B cell (primary cell): ENCODE data around the gene PRKACA. TPM values are rescaled to one million over a fixed set of nuclear protein-coding genes. Genes with fewer than 3 reads are reported as not detected.

Source experiments
- ATAC-seq: fragments of 200-7000 bp; cut with Tn5 transposase; one replicate; pipeline ENCODE4 v1.10.0; 2021; ENCODE audit warnings: low read depth, mild to moderate bottlenecking, moderate number of reproducible peaks, moderate library complexity
- CTCF ChIA-PET: fragments of 350-600 bp; sonication (Branson Sonifier 250); formaldehyde crosslinking; loops from one replicate; lab custom pipeline; 2021; ENCODE audit warnings: antibody characterized with exemption, inconsistent platforms; lab: Charles Lee
- POLR2A ChIA-PET: fragments of 350-600 bp; sonication (Branson Sonifier 250); formaldehyde crosslinking; loops from one replicate; lab custom pipeline; 2021; ENCODE audit warnings: antibody characterized with exemption; lab: Charles Lee
- DNase-seq: peaks from one replicate; pipeline ENCODE4 v3.0.0; 2013
- H2AFZ ChIP-seq: 2 replicates; pipeline ENCODE4 v1.6.1; 2012; ENCODE audit warnings: mild to moderate bottlenecking, low read depth, low read length; ENCODE audit not compliant: insufficient read depth, poor library complexity, severe bottlenecking
- H3K27ac ChIP-seq, 2 donors: 1 replicate in 1 of 2; 2 replicates in 1 of 2; pipeline ENCODE4 v1.5.1; 2012 to 2013; ENCODE audit warnings: low read length in 2 of 2, mild to moderate bottlenecking in 2 of 2, moderate library complexity in 1 of 2
- H3K27me3 ChIP-seq, 4 experiments: fragments of 200-600 bp in 1 of 4; sonication (generic) in 1 of 4; replicated peaks in 1 of 4; 1 replicate in 2 of 4; 2 replicates in 2 of 4; pipeline versions ENCODE4 v1.6.1 to v1.7.0; 2013 to 2016; ENCODE audit warnings: low read length in 3 of 4, mild to moderate bottlenecking in 2 of 4, mixed read lengths in 1 of 4, moderate library complexity in 1 of 4; ENCODE audit not compliant: insufficient read depth in 4 of 4, control insufficient read depth in 3 of 4; ENCODE audit errors: control extremely low read depth in 1 of 4
- H3K36me3 ChIP-seq, 2 experiments: replicated peaks in 1 of 2; 1 replicate in 1 of 2; 2 replicates in 1 of 2; pipeline versions ENCODE4 v1.6.1 to v1.7.1; 2013; ENCODE audit warnings: low read length in 1 of 2; ENCODE audit not compliant: insufficient read depth in 2 of 2, control insufficient read depth in 1 of 2; ENCODE audit errors: control extremely low read depth in 1 of 2, extremely low read depth in 1 of 2
- H3K4me1 ChIP-seq, 2 donors: fragments of 200-600 bp in 1 of 2; sonication (generic) in 1 of 2; 1 replicate in 1 of 2; 2 replicates in 1 of 2; pipeline versions ENCODE4 v1.5.1 to v1.6.1; 2013 to 2017; ENCODE audit warnings: low read length in 2 of 2; ENCODE audit not compliant: control insufficient read depth in 2 of 2, insufficient read depth in 2 of 2
- H3K4me2 ChIP-seq: replicated peaks from 2 replicates; pipeline ENCODE3; 2012; ENCODE audit warnings: mild to moderate bottlenecking, low read depth, low read length; ENCODE audit not compliant: poor library complexity, severe bottlenecking
- H3K4me3 ChIP-seq, 5 experiments: fragments of 200-600 bp in 1 of 5; sonication (generic) in 1 of 5; 1 replicate in 3 of 5; 2 replicates in 2 of 5; pipeline versions ENCODE4 v1.5.1 to v1.7.0; 2011 to 2016; ENCODE audit warnings: low read length in 4 of 5, mild to moderate bottlenecking in 4 of 5, low read depth in 2 of 5, control low read depth in 1 of 5, moderate library complexity in 1 of 5; ENCODE audit not compliant: insufficient read depth in 1 of 5; ENCODE audit errors: control extremely low read depth in 1 of 5, extremely low read depth in 1 of 5
- H3K79me2 ChIP-seq: fragments of 200-600 bp; sonication (generic); one replicate; pipeline ENCODE4 v1.6.0; 2016; ENCODE audit warnings: low read length; ENCODE audit not compliant: control insufficient read depth, insufficient read depth
- H3K9ac ChIP-seq: fragments of 200-600 bp; sonication (generic); 2 replicates; pipeline ENCODE4 v1.6.1; 2017; ENCODE audit warnings: mild to moderate bottlenecking, low read length, moderate library complexity
- H3K9me3 ChIP-seq, 3 donors: one replicate each; pipeline versions ENCODE4 v1.6.1 to v1.7.1; 2013; ENCODE audit warnings: low read length in 2 of 3; ENCODE audit not compliant: control insufficient read depth in 2 of 3, insufficient read depth in 1 of 3; ENCODE audit errors: control extremely low read depth in 1 of 3
- H4K20me1 ChIP-seq: 2 replicates; pipeline ENCODE4 v1.6.0; 2012; ENCODE audit warnings: mild to moderate bottlenecking, low read length; ENCODE audit not compliant: insufficient read depth, control insufficient read depth, poor library complexity, severe bottlenecking
- H3K27ac Mint-ChIP-seq: one replicate; pipeline ENCODE4 v1.8.0; 2021; ENCODE audit warnings: mixed read lengths
- H3K27me3 Mint-ChIP-seq: one replicate; pipeline ENCODE4 v1.8.0; 2021; ENCODE audit warnings: mixed read lengths
- H3K4me1 Mint-ChIP-seq: one replicate; pipeline ENCODE4 v1.8.0; 2021; ENCODE audit warnings: mixed read lengths
- H3K4me3 Mint-ChIP-seq: one replicate; pipeline ENCODE4 v1.8.0; 2021; ENCODE audit warnings: mixed read lengths
- H3K9me3 Mint-ChIP-seq: one replicate; pipeline ENCODE4 v1.8.0; 2022; ENCODE audit warnings: mixed read lengths; ENCODE audit not compliant: insufficient read depth
- CTCF ChIP-seq: fragments of 200-600 bp; IDR thresholded peaks from one replicate; pipeline ENCODE4 v1.8.0; 2022; ENCODE audit warnings: antibody characterized with exemption, mild to moderate bottlenecking
- EZH2 ChIP-seq: IDR thresholded peaks from 2 replicates; pipeline ENCODE4 v1.6.1; 2012; ENCODE audit warnings: borderline replicate concordance, low read depth, mild to moderate bottlenecking, moderate library complexity, low read length; ENCODE audit not compliant: insufficient read depth, poor library complexity, severe bottlenecking
- WGBS: methylation state at CpG from one replicate; pipeline ENCODE4 v1.1.5; 2013; ENCODE audit warnings: missing lambda C conversion rate; ENCODE audit not compliant: insufficient coverage; 5-methylcytosine and 5-hydroxymethylcytosine counted together
- intact Hi-C: fragments of 100-400 bp; cut with micrococcal nuclease; formaldehyde crosslinking; loops from one replicate; pipeline ENCODE4 v1.10.0; 2022
- polyA plus RNA-seq: library from polyadenylated mRNA; depleted of rRNA; stranded (reverse); fragments of >200 nt; gene quantifications from 2 replicates; pipeline ENCODE4 v1.2.3, GENCODE V29; 2012
- total RNA-seq, 2 donors: library from RNA; stranded (reverse); fragments of 120-200 nt in 1 of 2; gene quantifications; 1 replicate in 1 of 2; 2 replicates in 1 of 2; pipeline versions ENCODE4 v1.2.3 to v1.2.4, GENCODE V29; 2013 to 2022

PRKACA gene
- total and polyA plus RNA-seq, 2 donors (not counting 1 experiment from before 2014, with no cell fraction given) = 36.8 to 43.0 TPM

DNA sequence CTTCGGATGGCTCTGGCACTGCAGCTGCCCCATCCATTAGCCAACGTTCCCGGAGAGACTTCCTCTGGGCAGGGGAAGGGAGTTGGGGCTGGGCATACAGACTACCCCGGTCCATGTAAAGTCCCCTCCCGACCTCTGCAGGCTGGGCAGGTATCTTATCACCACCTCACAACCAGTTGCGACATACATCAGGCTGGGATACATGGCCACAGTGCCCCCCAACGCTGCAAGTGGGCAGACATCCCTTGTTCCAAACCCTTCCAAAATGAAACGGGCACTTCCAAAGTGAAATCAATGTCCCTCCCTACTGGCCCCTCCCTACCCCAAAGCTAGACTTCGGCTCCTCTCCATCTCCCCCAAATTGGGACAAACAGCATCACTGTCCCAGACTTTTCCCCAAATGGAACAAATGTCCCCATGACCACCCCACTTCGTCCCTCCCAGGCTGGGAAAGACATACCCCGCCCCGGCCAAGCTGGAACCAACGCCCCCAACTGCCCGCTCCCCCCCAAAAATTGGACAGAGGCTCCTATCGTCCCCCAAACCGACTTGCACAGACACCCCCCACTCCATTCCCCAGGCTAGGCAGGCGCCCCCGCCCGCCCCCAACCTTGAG, 60.7 kb downstream of the PRKACA start:
- CTCF ChIA-PET = interaction anchor here (0.7 to 1.7 kb wide), 6 partner anchors 9 to 184 kb away, joined by 3 to 7 read pairs (median 4); partner anchors contain the start of gene ASF1B
- Histone ChIP-seq H3K4me3 (no peak overlapping the region), H2AFZ (peak overlapping the region; percentile 22), H3K79me2 (no peaks in the 10 kb centered on the region), H3K4me2 (peak overlapping the region; percentile 70), H3K27ac (no peak overlapping the region), H3K36me3 (peaks cover 0 to 13% of the 10 kb centered on the region in 2 experiments), H3K27me3 (peaks cover 0 to 53% (median 28%) of the 10 kb centered on the region in 4 experiments), H3K9ac (no peak overlapping the region), H3K9me3 (peaks cover 0 to 14% (median 0%) of the 10 kb centered on the region in 3 donors), H3K4me1 (peaks cover 18 to 22% of the 10 kb centered on the region in 2 donors), H4K20me1 (peaks cover 4% of the 10 kb centered on the region)
- DNase-seq = no peak
- 44% methylated on average over 17 of the region's 19 CpGs for WGBS
- Mint-ChIP-seq H3K4me1 (peaks cover 18% of the 10 kb centered on the region), H3K9me3 (no peaks in the 10 kb centered on the region), H3K27ac (no peak overlapping the region), H3K27me3 (peaks cover 37% of the 10 kb centered on the region), H3K4me3 (peak overlapping the region; percentile 49)
- intact Hi-C loops = no loop called here
- TF ChIP-seq EZH2 = no peak
- no peak for ATAC-seq
- POLR2A ChIA-PET = interaction anchor here (0.8 kb wide), 1 partner anchor 105 kb away, joined by 6 read pairs; the partner anchor contains the start of gene DCAF15

DNA sequence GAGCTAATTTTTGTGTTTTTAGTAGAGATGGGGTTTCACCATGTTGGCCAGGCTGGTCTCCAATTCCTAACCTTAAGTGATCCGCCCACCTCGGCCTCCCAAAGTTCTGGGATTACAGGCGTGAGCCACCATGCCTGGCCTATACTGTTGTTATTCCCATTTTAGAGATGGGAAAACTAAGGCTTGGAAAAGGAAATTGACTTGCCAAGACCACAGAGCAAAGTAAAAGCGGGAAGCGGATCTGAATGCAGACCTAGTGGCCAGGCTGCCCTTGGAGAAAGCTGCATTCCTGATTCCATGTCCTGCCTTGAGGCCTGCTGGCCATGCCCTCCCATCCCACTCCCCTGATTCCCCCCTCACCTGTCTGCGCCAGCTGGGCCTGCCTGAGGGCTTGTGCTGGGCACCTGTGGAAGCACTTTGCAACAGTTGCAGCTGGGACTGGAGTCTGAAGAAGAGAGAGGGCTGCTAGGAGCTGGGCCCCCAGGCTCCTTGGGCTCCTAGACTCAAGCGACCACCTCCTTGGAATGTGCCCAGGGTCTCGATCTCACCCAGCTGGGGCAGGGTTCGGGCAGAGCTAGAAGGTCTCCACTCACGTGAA, 61.4 kb downstream of the PRKACA start:
- no peak overlapping the region for H3K4me3 ChIP-seq
- H3K4me3 Mint-ChIP-seq = no peak overlapping the region
- H3K4me1 ChIP-seq = peaks cover 18 to 22% of the 10 kb centered on the region in 2 donors
- peaks cover 7% of the 10 kb centered on the region for H4K20me1 ChIP-seq
- ChIA-PET CTCF (interaction anchor here (0.6 to 1.7 kb wide), 4 partner anchors 8 to 153 kb away, joined by 3 to 7 read pairs (median 5); no protein-coding TSS in a partner anchor), POLR2A (no interaction called here)
- WGBS = 97% methylated on average over 9 of the region's 10 CpGs
- TF ChIP-seq CTCF (no peak), EZH2 (no peak)
- peaks cover 0 to 18% of the 10 kb centered on the region in 2 experiments for H3K36me3 ChIP-seq
- peaks cover 0 to 47% (median 28%) of the 10 kb centered on the region in 4 experiments for H3K27me3 ChIP-seq
- no peak for DNase-seq
- no peaks in the 10 kb centered on the region for H3K79me2 ChIP-seq
- H3K27ac ChIP-seq = no peak overlapping the region
- peaks cover 35% of the 10 kb centered on the region for H3K27me3 Mint-ChIP-seq
- H3K9ac ChIP-seq = no peak overlapping the region
- H3K27ac Mint-ChIP-seq = no peak overlapping the region
- peaks cover 0 to 14% (median 0%) of the 10 kb centered on the region in 3 donors for H3K9me3 ChIP-seq
- no peak overlapping the region for H3K4me2 ChIP-seq
- H3K4me1 Mint-ChIP-seq = peaks cover 18% of the 10 kb centered on the region
- no peak overlapping the region for H2AFZ ChIP-seq
- no peak for ATAC-seq
- intact Hi-C loops = no loop called here
- H3K9me3 Mint-ChIP-seq = no peaks in the 10 kb centered on the region
